Stomach (tissue), 19 donors: ENCODE results near the gene HYDIN. TPM values are rescaled to one million over a fixed set of nuclear protein-coding genes. Genes with fewer than 3 reads are reported as not detected.

ENCODE experiments used
- DNase-seq, 2 donors: peaks; one replicate each; pipeline versions ENCODE4 v3.0.0 to v3.0.0-alpha.2; 2013 to 2019
- H3K27ac ChIP-seq, 5 donors: fragments of 200-600 bp in 4 of 5; sonication (generic) in 4 of 5; one replicate each; pipeline ENCODE4 v1.5.1; 2013 to 2019; ENCODE audit warnings: mild to moderate bottlenecking in 1 of 5, moderate library complexity in 1 of 5
- H3K27me3 ChIP-seq, 3 donors: fragments of 200-600 bp; sonication (generic); one replicate each; pipeline ENCODE4 v1.5.1; 2017 to 2019; ENCODE audit warnings: mixed run types in 1 of 3
- H3K36me3 ChIP-seq, 4 donors: fragments of 200-600 bp; sonication (generic); 1 replicate in 3 of 4; 2 replicates in 1 of 4; pipeline ENCODE4 v1.5.1; 2016 to 2019
- H3K4me1 ChIP-seq, 4 donors: fragments of 200-600 bp; sonication (generic); one replicate each; pipeline ENCODE4 v1.5.1; 2016 to 2019
- H3K4me3 ChIP-seq, 4 donors: fragments of 200-600 bp; sonication (generic) in 3 of 4; one replicate each; pipeline ENCODE4 v1.5.1; 2016 to 2019; ENCODE audit warnings: mild to moderate bottlenecking in 1 of 4
- H3K9me3 ChIP-seq, 4 donors: fragments of 200-600 bp; sonication (generic); one replicate each; pipeline ENCODE4 v1.5.1; 2016 to 2019
- EP300 ChIP-seq: sonication (generic); formaldehyde crosslinking; IDR thresholded peaks from one replicate; pipeline ENCODE4 v1.6.1; 2017; ENCODE audit warnings: antibody characterized with exemption
- POLR2A ChIP-seq, 4 donors: fragments of 450-650 bp; IDR thresholded peaks; one replicate each; pipeline ENCODE4 v1.6.1; 2016; ENCODE audit warnings: antibody characterized with exemption in 4 of 4, control low read depth in 2 of 4, mild to moderate bottlenecking in 1 of 4, moderate library complexity in 1 of 4
- POLR2AphosphoS5 ChIP-seq, 3 donors: sonication (generic); formaldehyde crosslinking; IDR thresholded peaks; one replicate each; pipeline ENCODE4 v1.6.1; 2016; ENCODE audit warnings: antibody characterized with exemption in 3 of 3
- WGBS, 5 donors: extraction: QIAGEN DNeasy Blood & Tissue Kit in 3 of 5; methylation state at CpG; one replicate each; pipeline versions ENCODE4 v1.1.5 to v1.1.7; 2013 to 2018; 5-methylcytosine and 5-hydroxymethylcytosine counted together
- intact Hi-C: fragments of 100-400 bp; cut with DNase I; formaldehyde crosslinking; loops from one replicate; pipeline ENCODE4 v1.15.1; 2023; ENCODE audit warnings: low total_unique reads
- long read RNA-seq, 10 donors: transcript quantifications; one replicate each; lab custom pipeline, GENCODE V29; 2026
- polyA plus RNA-seq, 3 donors: library from polyadenylated mRNA; stranded (reverse); fragments of 200-250 nt; gene quantifications; one replicate each; pipeline ENCODE4 v1.2.3, GENCODE V29; 2013
- total RNA-seq, 5 donors: library from RNA; depleted of rRNA; stranded (reverse); fragments of >200 nt; gene quantifications; one replicate each; pipeline versions ENCODE4 v1.1.0 to v1.2.3, GENCODE V29; 2014 to 2016
- TF ChIP-seq, protein P1 (sequence below), 7 experiments: fragments of 450-650 bp in 4 of 7; fragments of 200-600 bp in 3 of 7; sonication (generic) in 3 of 7; IDR thresholded peaks; one replicate each; pipeline ENCODE4 v1.5.1; 2016 to 2019; ENCODE audit warnings: antibody characterized with exemption in 7 of 7, control low read depth in 2 of 7, mild to moderate bottlenecking in 1 of 7
- donor health status: healthy with polysubstance abuse.
- donor health status: Bipolar disorder and iron deficiency.
- donor health status: healthy.

The HYDIN gene
- 10 to 100 TPM in 1 of 5 donors, 1 to 10 TPM in 2, under 1 TPM in 1, not detected in 1; 0.58 to 11.2 (median 5.8) TPM for total RNA-seq
- polyA plus RNA-seq: under 1 TPM; 0.05 to 0.31 (median 0.12) TPM
- long read RNA-seq, donor 1: 0 reads
- long read RNA-seq, donor 2: 0 reads
- long read RNA-seq, donor 3: 0 reads
- long read RNA-seq, donor 4: 0 reads
- long read RNA-seq, donor 5: 0 reads
- long read RNA-seq, donor 6: 0 reads
- long read RNA-seq, donor 7: 0 reads
- long read RNA-seq, donor 8: 0 reads
- long read RNA-seq, donor 9: 0 reads
- long read RNA-seq, donor 10: 0 reads

DNA sequence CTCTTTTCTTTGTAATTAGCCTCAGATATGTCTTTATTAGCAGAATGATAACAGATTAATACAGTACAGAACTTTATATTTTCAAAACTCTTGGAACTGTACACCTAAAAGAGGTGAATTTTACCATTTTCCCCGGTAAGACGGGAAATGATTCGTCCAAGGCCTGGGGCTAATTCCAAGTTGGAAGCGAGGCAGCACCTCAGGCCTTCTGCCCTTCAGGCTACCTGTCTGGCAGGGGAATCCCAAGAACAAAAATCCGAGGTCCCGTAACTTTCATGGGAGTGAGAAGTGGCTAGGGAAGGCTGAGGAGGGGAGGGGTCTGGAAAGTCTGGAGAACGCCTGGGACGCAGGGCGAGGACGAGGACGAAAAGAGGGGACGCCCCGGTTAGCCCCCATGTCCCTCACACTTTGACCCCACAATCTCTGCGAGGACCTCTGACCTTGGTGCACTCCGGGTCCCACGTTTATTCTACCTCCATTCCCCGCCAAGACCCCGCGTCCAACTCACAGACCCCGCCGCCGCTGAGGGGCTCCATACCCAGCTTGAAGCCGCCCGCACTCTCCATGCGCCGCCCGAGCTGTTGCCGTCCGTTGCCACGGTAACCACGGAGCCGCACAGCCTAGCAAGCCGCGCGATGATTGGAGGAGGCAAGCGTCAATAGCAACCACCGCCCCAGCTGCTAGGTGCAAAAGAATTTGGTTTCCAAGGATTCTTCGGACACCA lies at the start of gene HYDIN:
TSS of gene HYDIN (minus strand) at position 601 of the 724 bp plus-strand sequence. CDS start 43,827 bp downstream, outside the sequence.
- Histone ChIP-seq H3K4me1 (no peaks in the 10 kb centered on the region), H3K27me3 (peaks cover 0 to 23% (median 10%) of the 10 kb centered on the region in 3 donors), H3K4me3 (no peak within 1 kb of the TSS), H3K27ac (no peak within 1 kb of the TSS), H3K36me3 (no peaks in the 10 kb centered on the region), H3K9me3 (peaks cover 5 to 50% (median 33%) of the 10 kb centered on the region in 4 donors)
- peak in 1 of 2 donors; percentile 92 for DNase-seq
- WGBS, 5 donors: 10 to 17% (median 13%) methylated on average over 38 of the region's 38 CpGs
- TF ChIP-seq, protein P1, sequence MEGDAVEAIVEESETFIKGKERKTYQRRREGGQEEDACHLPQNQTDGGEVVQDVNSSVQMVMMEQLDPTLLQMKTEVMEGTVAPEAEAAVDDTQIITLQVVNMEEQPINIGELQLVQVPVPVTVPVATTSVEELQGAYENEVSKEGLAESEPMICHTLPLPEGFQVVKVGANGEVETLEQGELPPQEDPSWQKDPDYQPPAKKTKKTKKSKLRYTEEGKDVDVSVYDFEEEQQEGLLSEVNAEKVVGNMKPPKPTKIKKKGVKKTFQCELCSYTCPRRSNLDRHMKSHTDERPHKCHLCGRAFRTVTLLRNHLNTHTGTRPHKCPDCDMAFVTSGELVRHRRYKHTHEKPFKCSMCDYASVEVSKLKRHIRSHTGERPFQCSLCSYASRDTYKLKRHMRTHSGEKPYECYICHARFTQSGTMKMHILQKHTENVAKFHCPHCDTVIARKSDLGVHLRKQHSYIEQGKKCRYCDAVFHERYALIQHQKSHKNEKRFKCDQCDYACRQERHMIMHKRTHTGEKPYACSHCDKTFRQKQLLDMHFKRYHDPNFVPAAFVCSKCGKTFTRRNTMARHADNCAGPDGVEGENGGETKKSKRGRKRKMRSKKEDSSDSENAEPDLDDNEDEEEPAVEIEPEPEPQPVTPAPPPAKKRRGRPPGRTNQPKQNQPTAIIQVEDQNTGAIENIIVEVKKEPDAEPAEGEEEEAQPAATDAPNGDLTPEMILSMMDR (IDR thresholded peaks at IDR 0.05): no peak
- TF ChIP-seq POLR2AphosphoS5 (IDR thresholded peaks at IDR 0.05) (no peak), POLR2A (IDR thresholded peaks at IDR 0.05) (no peak), EP300 (no peak)
- intact Hi-C loops: no loop called here

DNA sequence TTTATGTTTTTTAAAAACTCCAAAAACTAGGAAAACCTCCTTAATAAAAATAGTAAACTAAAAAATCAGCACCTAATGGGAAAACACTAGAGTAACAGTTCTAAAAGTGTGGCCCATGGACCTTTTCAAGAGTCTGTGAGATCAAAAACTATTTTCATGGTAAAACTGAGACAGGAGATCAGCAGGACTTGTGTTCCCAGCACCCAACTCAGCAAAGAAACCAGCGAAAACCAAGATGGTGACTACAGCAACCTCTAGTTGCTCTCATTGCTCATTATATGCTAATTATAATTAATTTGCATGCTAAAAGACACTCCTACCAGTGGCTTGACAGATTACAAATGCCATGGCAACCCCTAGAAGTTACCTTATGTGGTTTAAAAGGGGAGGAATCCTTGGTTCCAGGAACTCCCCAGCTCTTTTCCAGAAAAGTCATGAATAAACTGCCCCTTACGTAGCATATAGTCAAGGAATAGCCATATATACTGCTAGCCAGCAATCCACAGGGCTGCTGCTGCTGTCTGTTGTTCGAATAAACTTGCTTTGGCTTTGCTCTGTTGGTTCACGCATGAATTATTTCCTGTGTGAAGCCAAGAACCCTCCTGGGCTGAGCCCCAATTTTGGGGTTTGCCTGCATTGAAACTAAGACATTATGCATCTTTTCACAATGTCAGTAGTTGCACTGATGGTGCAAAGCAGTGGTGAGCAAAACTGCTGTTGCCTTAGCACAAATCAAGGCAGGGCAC lies 46.2 kb upstream of the HYDIN start:
- TF ChIP-seq POLR2AphosphoS5 (IDR thresholded peaks at IDR 0.05) (no peak), POLR2A (IDR thresholded peaks at IDR 0.05) (no peak), EP300 (no peak)
- TF ChIP-seq, protein P1 (IDR thresholded peaks at IDR 0.05): no peak
- H3K4me3 ChIP-seq: no peak overlapping the region
- intact Hi-C loops: no loop called here
- DNase-seq: no peak
- peaks cover 0 to 9% (median 5%) of the 10 kb centered on the region in 4 donors for H3K9me3 ChIP-seq
- no peaks in the 10 kb centered on the region for H3K4me1 ChIP-seq
- WGBS, 5 donors: 90 to 97% (median 94%) methylated on average over 4 of the region's 4 CpGs
- no peaks in the 10 kb centered on the region for H3K27me3 ChIP-seq
- H3K27ac ChIP-seq: no peak overlapping the region
- no peaks in the 10 kb centered on the region for H3K36me3 ChIP-seq

DNA sequence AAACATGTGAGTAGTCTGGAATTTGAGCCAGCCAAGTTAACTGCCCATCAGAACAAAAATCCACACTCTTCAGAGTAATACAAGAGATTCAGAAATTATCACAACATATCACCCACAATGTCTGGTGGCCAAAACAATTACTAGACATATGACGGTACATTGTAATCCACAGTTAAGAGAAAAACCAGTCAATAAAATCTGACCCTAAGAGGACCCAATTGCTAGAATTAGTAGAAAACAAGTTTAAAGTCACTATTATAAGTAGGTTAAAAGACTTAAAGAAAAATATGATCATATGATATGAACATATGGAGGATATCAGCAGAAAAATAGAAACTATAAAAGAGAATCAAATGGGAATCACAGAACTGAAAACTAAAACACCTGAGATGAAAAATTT lies 42.9 kb upstream of the HYDIN start:
- WGBS, 5 donors: 93 to 100% (median 93%) methylated on average over 1 of the region's 1 CpG
- TF ChIP-seq EP300: no peak
- H3K36me3 ChIP-seq: no peaks in the 10 kb centered on the region

DNA sequence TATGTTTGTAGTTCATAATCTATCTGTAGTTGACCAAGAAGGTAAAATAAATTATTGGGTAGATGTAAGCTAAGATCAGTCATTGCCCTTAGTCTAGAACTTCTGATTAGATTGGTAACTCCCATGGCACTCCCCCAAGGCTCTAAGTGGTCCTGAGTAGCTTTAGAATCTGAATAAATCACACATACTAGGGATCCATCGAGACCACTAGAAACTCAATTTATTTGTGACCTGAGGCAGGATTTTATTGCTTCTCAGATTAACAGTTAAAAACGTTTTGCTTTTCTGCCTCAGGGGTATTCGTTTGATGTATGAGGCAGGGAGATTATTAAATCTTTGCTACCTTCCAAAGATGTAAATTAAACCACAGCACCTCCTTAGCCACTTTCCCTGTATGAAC lies 33.8 kb upstream of the HYDIN start:
- Histone ChIP-seq H3K27me3 (no peaks in the 10 kb centered on the region), H3K36me3 (no peaks in the 10 kb centered on the region), H3K27ac (no peak overlapping the region), H3K9me3 (no peaks in the 10 kb centered on the region), H3K4me3 (no peak overlapping the region), H3K4me1 (no peaks in the 10 kb centered on the region)
- intact Hi-C loops: no loop called here
- TF ChIP-seq POLR2AphosphoS5 (IDR thresholded peaks at IDR 0.05) (no peak), EP300 (no peak), POLR2A (IDR thresholded peaks at IDR 0.05) (no peak)
- TF ChIP-seq, protein P1 (IDR thresholded peaks at IDR 0.05): no peak
- 44 to 56% (median 54%) methylated on average over 3 of the region's 3 CpGs for WGBS, 5 donors
- DNase-seq: no peak

More for the DNA sequence above, 42.9 kb upstream of the HYDIN start:
- no peaks in the 10 kb centered on the region for H3K4me1 ChIP-seq
- no peaks in the 10 kb centered on the region for H3K27me3 ChIP-seq
- H3K27ac ChIP-seq: no peak overlapping the region
- DNase-seq: no peak
- H3K9me3 ChIP-seq: peaks cover 0 to 9% (median 5%) of the 10 kb centered on the region in 4 donors
- no peak overlapping the region for H3K4me3 ChIP-seq
- intact Hi-C loops: no loop called here
